Measurements from ENCODE around the gene ORMDL3. TPM values are rescaled to one million over a fixed set of nuclear protein-coding genes. Genes with fewer than 3 reads are reported as not detected.

Gene ORMDL3
- total RNA-seq, 2 experiments from 2014 or later, result 59.1 to 62.3 TPM

GRCh38 chr17:39938140-39938869 is 10.9 kb upstream of the ORMDL3 start:
- Mint-ChIP-seq H3K9me3 (no peaks in the 10 kb centered on the region), H3K4me1 (peaks cover 16% of the 10 kb centered on the region), H3K36me3 (no peaks in the 10 kb centered on the region), H3K27ac (no peak overlapping the region), H3K4me3 (no peak overlapping the region), H3K27me3 (no peaks in the 10 kb centered on the region)
- no peak for DNase-seq

GRCh38 chr17:39937447-39937846 is 10.0 kb upstream of the ORMDL3 start:
- no peaks in the 10 kb centered on the region for H3K36me3 Mint-ChIP-seq
- no peak overlapping the region for H3K27ac Mint-ChIP-seq
- DNase-seq, result no peak
- no peak overlapping the region for H3K4me3 Mint-ChIP-seq
- H3K27me3 Mint-ChIP-seq, result no peaks in the 10 kb centered on the region
- H3K9me3 Mint-ChIP-seq, result no peaks in the 10 kb centered on the region
- peaks cover 16% of the 10 kb centered on the region for H3K4me1 Mint-ChIP-seq

- DNase-seq, result no peak
- H3K27ac Mint-ChIP-seq, result no peak overlapping the region
- H3K36me3 Mint-ChIP-seq, result no peaks in the 10 kb centered on the region
- no peaks in the 10 kb centered on the region for H3K9me3 Mint-ChIP-seq
- H3K4me3 Mint-ChIP-seq, result no peak overlapping the region
- no peaks in the 10 kb centered on the region for H3K27me3 Mint-ChIP-seq
- peaks cover 14% of the 10 kb centered on the region for H3K4me1 Mint-ChIP-seq
Observed at GRCh38 chr17:39935909-39936308, 8.5 kb upstream of the ORMDL3 start.

- no peaks in the 10 kb centered on the region for H3K27me3 Mint-ChIP-seq
- DNase-seq, result no peak
- H3K9me3 Mint-ChIP-seq, result no peaks in the 10 kb centered on the region
- H3K4me1 Mint-ChIP-seq, result peaks cover 3% of the 10 kb centered on the region
- H3K36me3 Mint-ChIP-seq, result no peaks in the 10 kb centered on the region
- H3K27ac Mint-ChIP-seq, result no peak overlapping the region
- H3K4me3 Mint-ChIP-seq, result no peak overlapping the region
Observed at GRCh38 chr17:39934324-39934723, 6.9 kb upstream of the ORMDL3 start.

- H3K4me1 Mint-ChIP-seq, result peaks cover 5% of the 10 kb centered on the region
- H3K36me3 Mint-ChIP-seq, result no peaks in the 10 kb centered on the region
- DNase-seq, result no peak
- H3K27ac Mint-ChIP-seq, result no peak overlapping the region
- no peaks in the 10 kb centered on the region for H3K9me3 Mint-ChIP-seq
- no peaks in the 10 kb centered on the region for H3K27me3 Mint-ChIP-seq
- no peak overlapping the region for H3K4me3 Mint-ChIP-seq
Observed at GRCh38 chr17:39933912-39934311, 6.5 kb upstream of the ORMDL3 start.

GRCh38 chr17:39929646-39930407 is 2.4 kb upstream of the ORMDL3 start:
- H3K4me3 Mint-ChIP-seq, result no peak overlapping the region
- H3K4me1 Mint-ChIP-seq, result peaks cover 34% of the 10 kb centered on the region
- peaks cover 6% of the 10 kb centered on the region for H3K36me3 Mint-ChIP-seq
- no peak for DNase-seq
- no peaks in the 10 kb centered on the region for H3K9me3 Mint-ChIP-seq
- no peak overlapping the region for H3K27ac Mint-ChIP-seq
- no peaks in the 10 kb centered on the region for H3K27me3 Mint-ChIP-seq

- DNase-seq, result no peak
- Mint-ChIP-seq H3K9me3 (no peaks in the 10 kb centered on the region), H3K4me3 (no peak overlapping the region), H3K4me1 (peaks cover 42% of the 10 kb centered on the region), H3K36me3 (peaks cover 14% of the 10 kb centered on the region), H3K27ac (no peak overlapping the region), H3K27me3 (no peaks in the 10 kb centered on the region)
Observed at GRCh38 chr17:39928858-39929645, 1.7 kb upstream of the ORMDL3 start.

- no peaks in the 10 kb centered on the region for H3K9me3 Mint-ChIP-seq
- peak; percentile 21 for DNase-seq
- no peaks in the 10 kb centered on the region for H3K27me3 Mint-ChIP-seq
- peaks cover 48% of the 10 kb centered on the region for H3K4me1 Mint-ChIP-seq
- H3K27ac Mint-ChIP-seq, result peak overlapping the region; percentile 96
- H3K4me3 Mint-ChIP-seq, result peak overlapping the region; percentile 96
- H3K36me3 Mint-ChIP-seq, result peaks cover 17% of the 10 kb centered on the region
Observed at GRCh38 chr17:39927929-39928857, 792 bp upstream of the ORMDL3 start.

- peaks cover 63% of the 10 kb centered on the region for H3K4me1 Mint-ChIP-seq
- H3K4me3 Mint-ChIP-seq, result peak overlapping the region; percentile 96
- no peaks in the 10 kb centered on the region for H3K27me3 Mint-ChIP-seq
- peaks cover 31% of the 10 kb centered on the region for H3K36me3 Mint-ChIP-seq
- DNase-seq, result peak; percentile 67
- H3K27ac Mint-ChIP-seq, result peak overlapping the region; percentile 96
- H3K9me3 Mint-ChIP-seq, result no peaks in the 10 kb centered on the region
Observed at GRCh38 chr17:39926588-39927100, 757 bp downstream of the ORMDL3 start.

- Mint-ChIP-seq H3K27ac (peak overlapping the region; percentile 96), H3K4me1 (peaks cover 68% of the 10 kb centered on the region)
Observed at GRCh38 chr17:39926135-39926587, 1.2 kb downstream of the ORMDL3 start.

GRCh38 chr17:39925282-39926134 is 1.9 kb downstream of the ORMDL3 start:
- H3K36me3 Mint-ChIP-seq, result peaks cover 40% of the 10 kb centered on the region
- DNase-seq, result no peak
- H3K27ac Mint-ChIP-seq, result peak overlapping the region; percentile 96
- no peaks in the 10 kb centered on the region for H3K27me3 Mint-ChIP-seq
- no peaks in the 10 kb centered on the region for H3K9me3 Mint-ChIP-seq
- peak overlapping the region; percentile 96 for H3K4me3 Mint-ChIP-seq
- H3K4me1 Mint-ChIP-seq, result peaks cover 75% of the 10 kb centered on the region

More at GRCh38 chr17:39926135-39926587, 1.2 kb downstream of the ORMDL3 start:
- Mint-ChIP-seq H3K36me3 (peaks cover 35% of the 10 kb centered on the region), H3K27me3 (no peaks in the 10 kb centered on the region), H3K4me3 (peak overlapping the region; percentile 96), H3K9me3 (no peaks in the 10 kb centered on the region)
- no peak for DNase-seq

- H3K4me3 Mint-ChIP-seq, result peak overlapping the region; percentile 96
- H3K36me3 Mint-ChIP-seq, result peaks cover 45% of the 10 kb centered on the region
Observed at GRCh38 chr17:39924691-39925055, 2.7 kb downstream of the ORMDL3 start.

More at GRCh38 chr17:39924691-39925055, 2.7 kb downstream of the ORMDL3 start:
- no peaks in the 10 kb centered on the region for H3K9me3 Mint-ChIP-seq
- H3K27me3 Mint-ChIP-seq, result no peaks in the 10 kb centered on the region
- peak overlapping the region; percentile 96 for H3K27ac Mint-ChIP-seq
- DNase-seq, result no peak
- H3K4me1 Mint-ChIP-seq, result peaks cover 82% of the 10 kb centered on the region

Data from activated naive CD8-positive, alpha-beta T cell treated with anti-CD3 and anti-CD28 coated beads for 36 hours (primary cell).